GM18502 (cell line): ENCODE results near the gene CARD11.

ENCODE experiments used
- ATAC-seq: cut with Tn5 transposase; IDR thresholded peaks from one replicate; pipeline ENCODE4 v1.9.1; 2021; ENCODE audit warnings: mild to moderate bottlenecking; ENCODE audit not compliant: unreplicated experiment, poor library complexity

Gene CARD11

GRCh38 chr7:3043544-3044371 is at the start of gene CARD11:
TSS of gene CARD11 (minus strand) at chr7:3043867. CDS start at chr7:2958506, 85,361 bp downstream.
- peak; percentile 40 for ATAC-seq

GRCh38 chr7:3092468-3092867 is 48.8 kb upstream of the CARD11 start:
- ATAC-seq, result peak; percentile 88

- ATAC-seq, result no peak
These were observed 48.0 kb upstream of the CARD11 start for GRCh38 chr7:3091631-3092030.

- ATAC-seq, result no peak
These were observed 45.8 kb upstream of the CARD11 start for GRCh38 chr7:3089493-3089892.

- no peak for ATAC-seq
These were observed 43.6 kb upstream of the CARD11 start for GRCh38 chr7:3087243-3087755.

- ATAC-seq, result no peak
These were observed 39.7 kb upstream of the CARD11 start for GRCh38 chr7:3083350-3083749.

- ATAC-seq, result no peak
These were observed 39.2 kb upstream of the CARD11 start for GRCh38 chr7:3082831-3083230.

- ATAC-seq, result no peak
These were observed 38.7 kb upstream of the CARD11 start for GRCh38 chr7:3082386-3082785.

- no peak for ATAC-seq
These were observed 36.4 kb upstream of the CARD11 start for GRCh38 chr7:3080106-3080505.

- no peak for ATAC-seq
These were observed 34.8 kb upstream of the CARD11 start for GRCh38 chr7:3078514-3078913.

- ATAC-seq, result no peak
These were observed 33.0 kb upstream of the CARD11 start for GRCh38 chr7:3076700-3077099.

GRCh38 chr7:3076163-3076562 is 32.5 kb upstream of the CARD11 start:
- ATAC-seq, result no peak

GRCh38 chr7:3075441-3075840 is 31.8 kb upstream of the CARD11 start:
- ATAC-seq, result no peak

- no peak for ATAC-seq
These were observed 30.8 kb upstream of the CARD11 start for GRCh38 chr7:3074459-3074821.

GRCh38 chr7:3073763-3074458 is 30.2 kb upstream of the CARD11 start:
- ATAC-seq, result no peak

GRCh38 chr7:3070908-3071307 is 27.2 kb upstream of the CARD11 start:
- ATAC-seq, result no peak

GRCh38 chr7:3069771-3070449 is 26.2 kb upstream of the CARD11 start:
- no peak for ATAC-seq

- ATAC-seq, result peak; percentile 40
These were observed 24.9 kb upstream of the CARD11 start for GRCh38 chr7:3068530-3068929.

GRCh38 chr7:3067606-3068380 is 24.1 kb upstream of the CARD11 start:
- no peak for ATAC-seq

GRCh38 chr7:3067193-3067592 is 23.5 kb upstream of the CARD11 start:
- ATAC-seq, result no peak
